ENCODE measurements around the gene SDK1.

Gene SDK1

DNA sequence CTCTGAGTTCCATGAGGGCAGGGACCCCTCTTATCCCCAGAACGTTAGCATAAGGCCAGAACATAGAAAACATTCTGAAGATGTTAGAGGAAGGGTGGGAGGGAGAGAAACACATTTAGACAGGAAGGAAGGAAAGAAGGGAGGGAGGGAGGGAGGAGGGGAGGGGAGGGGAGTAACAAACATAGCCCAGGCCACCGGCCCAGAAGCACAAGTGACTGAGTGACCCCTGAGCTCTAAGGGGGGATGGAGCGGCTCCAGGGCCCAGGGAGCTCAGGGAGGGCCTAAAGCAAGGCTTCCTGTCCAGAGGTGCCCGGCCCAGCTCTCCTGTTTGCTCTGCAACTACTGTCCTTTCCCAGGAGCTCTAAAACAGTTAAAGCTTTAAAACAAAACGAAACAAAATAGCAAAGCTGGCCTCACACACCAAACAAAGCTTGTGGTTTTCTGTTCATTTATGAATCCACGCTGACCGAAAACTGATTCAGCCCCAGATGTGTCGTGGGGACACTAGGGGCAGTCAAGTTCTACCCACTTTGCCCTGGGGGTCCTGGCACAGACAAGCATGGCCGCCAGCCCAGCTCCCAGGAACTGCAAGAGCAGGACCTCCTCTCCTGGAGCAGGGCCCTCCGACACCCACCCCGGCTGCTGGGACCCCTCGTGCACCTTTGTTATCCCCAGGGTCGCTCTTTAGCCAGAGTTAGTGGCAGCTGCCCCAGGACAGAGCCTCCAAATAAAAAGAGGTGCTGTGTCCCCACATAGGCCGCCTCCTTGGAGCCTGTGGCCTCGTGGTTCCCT is 884.9 kb downstream of the SDK1 start:
- TF ChIP-seq CTCF (IDR thresholded peaks at IDR 0.05; ENCODE audit: insufficient read depth, low read depth, low read length, missing control alignments) = no peak
- DNase-seq (ENCODE audit: low read depth) = no peak
- no peak overlapping the region for H3K4me3 ChIP-seq (ENCODE audit: low read depth, low read length)

- H3K4me3 ChIP-seq (ENCODE audit: low read depth, low read length) = no peak overlapping the region
- DNase-seq (ENCODE audit: low read depth) = no peak
- no peak for TF ChIP-seq CTCF (IDR thresholded peaks at IDR 0.05; ENCODE audit: insufficient read depth, low read depth, low read length, missing control alignments)
Observed at GRCh38 chr7:4186513-4186780, 885.4 kb downstream of the SDK1 start.

DNA sequence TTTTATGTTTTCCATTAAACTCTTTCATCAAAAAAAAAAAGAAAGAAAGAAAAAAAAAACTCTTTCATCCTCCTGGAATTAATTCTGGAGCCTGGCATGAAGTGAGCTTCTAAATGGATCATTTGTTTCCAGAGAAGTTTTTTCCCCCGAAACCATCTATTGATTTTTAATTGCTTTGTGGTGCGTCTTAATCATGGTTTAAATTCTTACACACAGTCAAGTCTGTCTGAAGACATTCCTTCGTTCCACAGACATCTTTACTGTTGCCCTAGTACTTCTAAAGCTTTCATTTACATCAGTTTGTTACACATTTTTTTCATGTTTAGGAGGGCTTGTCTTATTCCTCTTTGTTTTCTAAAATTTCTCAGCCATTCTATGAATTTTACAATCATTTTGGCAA is 887.6 kb downstream of the SDK1 start:
- no peak for TF ChIP-seq CTCF (IDR thresholded peaks at IDR 0.05; ENCODE audit: insufficient read depth, low read depth, low read length, missing control alignments)
- no peak overlapping the region for H3K4me3 ChIP-seq (ENCODE audit: low read depth, low read length)
- DNase-seq (ENCODE audit: low read depth) = no peak

DNA sequence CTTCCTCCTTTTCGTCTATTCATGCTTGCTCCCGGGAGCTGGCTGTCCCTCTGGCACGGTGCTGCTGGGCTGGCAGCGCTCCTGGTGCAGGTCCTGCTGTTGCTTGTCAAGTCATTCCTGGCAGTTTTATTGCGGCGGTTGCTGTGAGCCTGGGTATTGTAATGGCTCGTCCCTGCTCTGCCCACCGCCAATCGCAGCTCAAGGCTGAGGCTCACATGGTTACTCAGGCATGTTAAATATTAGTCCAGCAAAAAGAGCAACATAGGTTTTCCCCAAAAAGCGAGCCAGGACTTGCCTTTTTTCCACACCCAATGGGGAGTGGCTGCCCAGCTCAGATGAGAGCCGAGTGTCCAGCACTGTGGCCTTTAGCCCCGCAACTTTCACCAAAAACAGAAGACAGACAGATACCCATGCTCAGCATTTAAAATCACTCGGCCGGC is 888.1 kb downstream of the SDK1 start:
- H3K4me3 ChIP-seq (ENCODE audit: low read depth, low read length) = no peak overlapping the region
- no peak for DNase-seq (ENCODE audit: low read depth)
- TF ChIP-seq CTCF (IDR thresholded peaks at IDR 0.05; ENCODE audit: insufficient read depth, low read depth, low read length, missing control alignments) = no peak

DNA sequence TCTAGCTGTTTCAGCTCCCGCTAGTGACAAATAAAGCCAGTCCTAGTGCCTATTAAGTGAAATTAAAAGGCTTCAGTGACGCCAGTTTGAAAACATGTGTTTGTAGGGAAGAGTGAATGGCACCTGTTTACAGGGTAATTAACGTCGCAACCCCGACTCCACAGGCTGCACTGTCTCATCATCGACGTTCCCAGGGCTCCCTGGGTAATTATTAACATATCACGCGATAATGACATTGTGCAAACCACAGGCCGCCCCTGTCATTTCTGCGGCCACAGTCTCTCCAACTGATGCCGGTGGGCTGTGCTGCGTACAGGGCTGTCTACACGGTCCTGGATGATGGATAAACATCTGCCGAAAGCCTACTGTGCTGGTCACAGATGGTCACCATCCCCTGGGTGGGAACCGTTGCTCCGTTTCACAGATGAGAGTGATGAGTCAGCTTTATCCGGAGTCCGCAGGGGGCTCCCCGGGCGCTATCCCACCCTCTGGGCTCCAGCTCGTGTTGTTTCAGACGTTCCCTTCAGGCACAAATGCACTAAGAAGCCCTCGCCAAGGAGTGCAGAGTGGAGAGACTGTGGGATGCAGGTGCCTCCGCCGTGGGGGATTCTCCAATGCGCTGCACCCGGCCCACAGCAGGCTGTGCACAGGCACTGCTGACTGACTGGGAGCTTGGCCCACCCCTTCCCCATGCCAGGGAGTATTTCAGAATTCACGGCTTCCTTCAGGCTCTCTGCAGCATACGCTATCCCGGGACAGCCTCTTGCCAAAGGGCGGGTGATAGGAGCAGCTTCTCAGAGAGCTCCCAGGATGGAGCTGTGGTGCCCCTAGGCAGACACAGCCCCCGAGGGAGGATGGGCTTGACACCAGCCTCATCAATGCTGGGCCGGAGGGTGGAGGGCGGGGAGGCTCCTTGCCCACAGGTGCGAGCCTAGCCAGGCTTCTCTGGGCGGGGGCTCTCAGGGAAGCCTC is 889.2 kb downstream of the SDK1 start:
- H3K4me3 ChIP-seq (ENCODE audit: low read depth, low read length) = no peak overlapping the region
- no peak for DNase-seq (ENCODE audit: low read depth)
- no peak for TF ChIP-seq CTCF (IDR thresholded peaks at IDR 0.05; ENCODE audit: insufficient read depth, low read depth, low read length, missing control alignments)

DNA sequence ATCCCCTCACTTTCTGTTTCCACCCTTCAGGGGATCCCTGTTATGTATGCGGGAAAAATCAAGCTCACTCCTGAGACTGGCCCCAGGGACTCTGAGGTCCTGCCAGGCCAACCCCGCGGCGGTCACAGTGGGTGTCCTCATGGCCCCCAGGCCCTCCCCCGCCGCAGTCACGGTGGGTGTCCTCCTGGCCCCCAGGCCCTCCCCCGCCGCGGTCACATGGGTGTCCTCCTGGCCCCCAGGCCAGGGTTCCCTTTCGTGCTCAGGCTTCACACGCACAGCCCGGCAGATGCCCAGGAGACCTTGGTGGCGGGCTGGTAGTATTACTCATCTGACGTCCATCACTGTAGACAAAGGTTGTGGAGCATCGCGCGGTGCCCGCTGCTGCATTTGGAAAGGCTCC is 890.0 kb downstream of the SDK1 start:
- DNase-seq (ENCODE audit: low read depth) = no peak
- no peak overlapping the region for H3K4me3 ChIP-seq (ENCODE audit: low read depth, low read length)
- TF ChIP-seq CTCF (IDR thresholded peaks at IDR 0.05; ENCODE audit: insufficient read depth, low read depth, low read length, missing control alignments) = no peak
